ENCODE measurements around the gene EZR.

EZR gene

DNA sequence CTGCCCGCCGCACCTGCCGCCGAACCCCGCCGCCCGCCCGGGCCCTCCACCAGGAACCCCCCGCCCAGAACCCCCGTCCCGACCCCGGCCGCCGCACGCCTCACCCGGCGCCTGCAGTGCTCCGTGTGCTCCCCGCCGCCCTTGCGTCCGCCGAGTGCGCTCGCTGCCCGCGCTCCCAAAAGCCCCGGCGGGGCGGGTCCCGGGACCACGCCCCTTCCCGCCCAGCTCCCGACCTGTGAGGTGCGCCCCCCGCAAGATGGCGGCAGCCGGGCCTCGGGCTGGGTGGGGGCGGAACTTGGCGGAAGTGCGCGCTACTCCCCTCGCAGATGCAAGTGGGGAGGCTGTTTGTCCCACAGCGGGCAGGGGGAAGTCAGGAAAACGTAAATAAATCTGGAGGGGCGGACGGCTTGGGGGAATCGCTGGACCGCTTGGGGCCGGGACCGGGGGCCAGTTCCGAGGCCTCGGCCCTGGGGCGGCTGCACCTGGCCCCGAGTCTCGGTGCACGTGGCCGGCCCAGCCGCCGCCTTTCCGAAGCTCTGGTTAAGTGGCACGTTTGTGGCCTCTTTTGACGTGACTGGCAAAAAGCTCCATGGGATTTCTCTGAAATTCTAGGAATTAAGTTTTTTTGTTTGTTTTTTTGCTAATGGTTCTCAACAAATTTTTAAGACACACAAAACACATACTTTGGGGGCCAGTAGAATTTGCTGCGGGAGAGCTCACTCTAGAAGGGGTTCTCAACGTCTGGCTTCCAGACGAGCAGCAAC, at the start of gene EZR:
TSS of gene EZR (minus strand) at position 156 of the 764 bp plus-strand sequence. CDS start 1,275 bp downstream, outside the sequence.
- peak; percentile 59 to 72 for DNase-seq (ENCODE audit: low read depth in 2 of 2, low spot score in 1 of 2)

- DNase-seq (ENCODE audit: low read depth in 2 of 2, low spot score in 1 of 2): no peak
Measured at GRCh38 chr6:158868122-158868480, 48.9 kb upstream of the EZR start.

- DNase-seq (ENCODE audit: low read depth in 2 of 2, low spot score in 1 of 2): no peak
Measured at GRCh38 chr6:158867381-158868121, 48.4 kb upstream of the EZR start.

DNA sequence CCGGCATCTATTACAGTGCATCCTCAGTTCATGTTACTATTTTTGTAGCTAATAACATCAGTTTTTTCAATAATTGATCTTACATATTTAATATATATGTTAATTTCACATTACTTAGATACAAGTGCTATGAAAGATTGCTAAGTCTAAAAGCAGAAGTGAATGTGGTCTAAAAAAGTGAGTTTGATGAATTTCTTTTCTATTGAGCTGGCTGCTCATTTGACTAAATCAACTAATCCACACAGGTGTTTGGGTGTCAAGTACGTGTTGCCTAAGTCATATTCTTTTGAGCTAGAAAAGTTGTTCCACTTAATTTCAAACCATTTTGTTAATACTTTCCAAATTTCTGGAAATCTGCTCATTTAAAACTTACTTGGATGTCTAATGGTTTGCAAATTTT, 46.6 kb upstream of the EZR start:
- no peak for DNase-seq (ENCODE audit: low read depth in 2 of 2, low spot score in 1 of 2)

DNA sequence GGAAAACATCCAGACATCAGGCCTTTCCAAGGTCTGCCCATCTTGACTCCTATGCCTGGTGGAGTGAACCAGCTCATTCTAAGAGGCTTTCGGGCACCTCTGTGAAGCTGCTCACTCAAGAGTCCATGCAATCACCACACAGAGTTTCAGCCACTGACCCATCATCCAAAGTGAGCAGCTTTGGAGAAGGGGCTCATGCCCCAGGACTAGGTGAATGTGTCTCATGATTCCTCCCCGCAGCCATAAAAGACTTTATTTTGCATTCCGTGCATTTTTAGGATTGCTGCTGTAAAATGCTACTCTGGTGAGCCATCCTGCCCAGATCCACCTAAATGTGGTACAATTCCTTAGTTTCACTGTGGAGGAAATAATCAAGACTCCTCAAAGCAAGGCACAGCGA, 44.5 kb upstream of the EZR start:
- no peak for DNase-seq (ENCODE audit: low read depth in 2 of 2, low spot score in 1 of 2)

DNA sequence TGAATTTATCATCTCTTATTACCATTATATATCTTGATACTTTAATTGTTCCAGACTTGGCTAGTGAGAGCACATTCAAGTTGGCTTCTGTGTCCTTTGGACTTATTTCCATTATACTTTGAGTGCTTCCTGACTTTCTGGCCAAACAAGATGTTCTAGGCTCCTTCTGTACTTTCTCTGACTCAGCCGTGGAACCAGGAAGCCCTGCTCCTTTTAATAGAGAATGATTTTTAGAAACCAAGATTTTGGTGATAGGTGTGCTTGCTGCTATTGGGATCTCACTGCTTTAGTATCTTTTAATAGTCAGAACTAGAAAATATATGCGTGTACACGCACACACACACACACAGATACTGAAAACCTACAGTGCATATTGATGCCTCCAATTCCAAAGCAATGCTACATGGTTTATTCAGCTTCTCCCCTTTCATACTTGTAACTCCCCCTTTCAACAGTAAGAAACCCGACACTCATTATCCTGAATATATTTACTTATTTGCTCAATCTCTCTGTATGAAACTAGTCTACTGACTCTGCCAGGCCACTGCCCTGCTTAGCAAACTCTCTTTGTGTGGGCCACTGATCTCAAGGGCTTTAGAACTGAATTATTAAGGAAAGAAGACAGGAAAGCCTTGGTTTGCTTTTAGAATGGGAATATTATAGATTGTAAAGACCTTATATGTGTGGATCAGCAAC, 42.7 kb upstream of the EZR start:
- no peak for DNase-seq (ENCODE audit: low read depth in 2 of 2, low spot score in 1 of 2)

DNA sequence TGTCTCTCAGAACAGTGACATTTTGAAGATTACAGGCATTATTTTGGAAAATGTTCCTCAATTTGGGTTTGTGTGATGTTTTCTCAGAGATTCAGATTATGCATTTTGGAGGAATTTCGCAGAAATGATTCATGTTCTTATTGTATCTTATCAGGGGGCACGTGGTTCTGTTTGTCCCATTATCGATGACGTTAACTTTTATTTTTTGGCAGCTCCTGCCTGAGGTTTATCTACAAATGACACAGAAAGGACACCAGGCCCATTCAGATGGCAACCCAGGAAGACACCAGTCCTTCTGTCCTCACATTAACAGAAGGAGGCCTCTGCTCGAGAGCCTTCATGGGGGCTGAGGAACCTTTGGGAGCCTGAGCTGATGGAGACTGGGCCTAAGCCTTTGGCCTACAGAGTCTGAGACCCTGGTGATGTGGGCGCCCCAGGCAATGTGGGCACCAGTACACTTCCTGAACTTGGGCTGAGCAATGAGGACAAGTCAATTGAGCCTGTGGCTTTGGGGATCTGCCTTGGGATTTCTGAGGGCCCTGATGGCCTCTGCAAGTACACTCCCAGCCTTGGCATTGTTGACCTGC, 41.2 kb upstream of the EZR start:
- no peak for DNase-seq (ENCODE audit: low read depth in 2 of 2, low spot score in 1 of 2)

DNA sequence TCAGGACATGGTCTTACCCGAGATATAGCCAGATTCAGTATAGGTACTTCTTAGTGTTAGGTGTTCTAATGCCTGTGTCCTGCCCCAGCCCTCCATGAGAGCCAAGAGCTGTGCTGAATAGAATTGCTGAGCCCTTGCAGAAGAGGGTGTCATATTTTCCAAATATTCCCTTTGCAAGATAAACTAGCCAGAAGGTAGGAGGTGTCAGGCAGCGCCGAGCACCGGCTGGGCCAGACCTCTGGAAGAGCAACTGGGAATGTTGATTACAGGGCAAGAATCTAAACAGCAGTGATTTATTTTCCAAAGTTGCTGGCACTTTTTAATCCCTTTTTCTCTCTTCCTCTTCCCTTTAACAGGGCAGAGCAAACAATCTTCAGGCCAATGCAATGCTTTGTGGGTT, 37.1 kb upstream of the EZR start:
- no peak for DNase-seq (ENCODE audit: low read depth in 2 of 2, low spot score in 1 of 2)

DNA sequence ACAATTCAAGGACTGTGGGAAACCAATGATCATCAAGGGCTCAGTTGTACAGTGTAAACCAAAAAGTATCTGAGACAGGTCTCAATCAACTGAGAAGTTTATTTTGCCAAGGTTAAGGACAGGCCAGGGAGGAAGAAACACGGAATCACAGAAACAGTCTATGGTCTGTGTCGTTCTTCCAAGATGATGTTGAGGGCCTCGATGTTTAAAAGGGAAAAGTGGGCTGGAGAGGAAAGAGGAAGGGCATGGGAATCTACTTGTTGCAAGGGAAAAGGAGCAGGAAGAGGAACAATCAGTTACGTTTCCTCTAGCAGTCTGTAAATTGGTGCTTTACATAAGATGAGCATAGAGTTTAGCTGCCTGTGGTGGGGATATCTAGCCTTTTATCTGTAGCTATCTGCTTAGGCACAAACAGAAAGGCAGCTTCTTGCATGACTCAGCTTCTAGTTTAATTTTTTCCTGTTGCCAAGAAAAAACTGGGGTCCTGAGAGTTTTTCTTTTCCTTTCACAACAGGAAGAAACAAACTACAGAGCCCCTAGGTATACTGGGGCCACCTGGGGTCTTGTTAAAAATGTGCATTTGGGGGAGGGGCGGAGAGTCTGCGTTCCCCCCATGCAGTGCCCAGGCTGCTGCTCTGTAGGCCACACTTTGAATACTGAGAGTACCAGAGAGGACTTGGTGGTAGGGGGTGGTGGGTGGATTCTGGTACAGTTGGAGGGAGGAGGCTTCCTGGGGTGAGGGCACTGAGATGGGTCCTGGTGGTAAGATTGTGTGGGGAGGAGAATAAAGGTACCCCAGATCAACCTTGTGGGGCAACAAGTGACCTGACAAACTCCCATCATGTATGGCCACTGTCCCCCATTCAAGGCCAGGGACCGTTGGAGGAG, 35.3 kb upstream of the EZR start:
- DNase-seq (ENCODE audit: low read depth in 2 of 2, low spot score in 1 of 2): no peak

DNA sequence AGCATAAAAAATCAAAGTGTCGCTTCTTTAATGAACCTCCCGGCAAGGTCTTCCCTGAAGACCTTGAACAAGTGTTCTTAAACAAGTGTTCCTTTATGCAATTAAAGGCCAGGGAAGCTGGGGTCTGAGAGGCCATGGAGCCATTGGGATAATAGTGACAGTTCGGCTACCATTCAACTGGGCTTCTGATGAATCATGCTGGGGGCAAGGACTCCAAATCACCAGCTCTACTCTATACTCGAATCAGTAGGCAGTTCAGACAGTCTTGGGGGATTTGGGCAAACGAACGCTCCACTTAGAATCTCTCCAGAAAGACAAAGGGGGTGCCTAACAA, 34.7 kb upstream of the EZR start:
- DNase-seq (ENCODE audit: low read depth in 2 of 2, low spot score in 1 of 2): no peak

DNA sequence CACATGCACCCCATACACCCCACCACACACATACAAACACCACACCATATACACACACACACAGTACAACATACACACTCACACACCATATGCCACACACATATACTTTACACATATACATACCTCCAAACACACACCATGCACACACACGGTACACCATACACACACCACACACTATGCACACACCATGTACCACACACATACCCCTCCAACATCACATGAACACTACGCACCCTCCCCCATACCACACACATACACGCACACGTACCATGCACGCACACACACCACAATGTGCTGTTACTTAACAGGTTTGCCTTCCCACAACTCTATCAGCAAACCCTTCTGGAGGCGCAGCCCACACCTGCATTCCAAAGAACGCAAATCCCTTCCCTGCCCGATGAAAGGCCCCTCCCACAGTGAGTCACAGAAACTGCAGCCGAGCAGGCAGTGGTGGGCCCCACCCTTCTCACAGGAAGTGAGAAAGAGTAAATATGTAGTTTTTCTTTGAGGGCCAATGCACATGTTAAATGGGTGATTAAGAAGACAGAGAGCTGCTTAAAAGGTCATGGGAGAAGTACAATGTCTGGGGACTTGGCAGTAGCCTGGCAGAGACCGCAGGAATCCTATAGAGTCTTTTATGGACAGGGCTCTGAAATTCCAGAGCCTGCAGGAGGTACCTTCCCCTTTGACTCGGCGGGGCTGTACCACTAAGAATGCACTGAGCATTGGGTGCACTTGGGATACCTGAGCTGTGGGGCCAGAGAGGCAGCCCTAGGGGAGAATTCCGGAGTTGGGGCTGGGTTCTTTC, 34.1 kb upstream of the EZR start:
- peak; percentile 46 to 75 for DNase-seq (ENCODE audit: low read depth in 2 of 2, low spot score in 1 of 2)

- no peak for DNase-seq (ENCODE audit: low read depth in 2 of 2, low spot score in 1 of 2)
Measured at GRCh38 chr6:158852312-158853071, 33.3 kb upstream of the EZR start.

GRCh38 chr6:158850807-158851115, 31.6 kb upstream of the EZR start:
- DNase-seq (ENCODE audit: low read depth in 2 of 2, low spot score in 1 of 2): no peak

DNA sequence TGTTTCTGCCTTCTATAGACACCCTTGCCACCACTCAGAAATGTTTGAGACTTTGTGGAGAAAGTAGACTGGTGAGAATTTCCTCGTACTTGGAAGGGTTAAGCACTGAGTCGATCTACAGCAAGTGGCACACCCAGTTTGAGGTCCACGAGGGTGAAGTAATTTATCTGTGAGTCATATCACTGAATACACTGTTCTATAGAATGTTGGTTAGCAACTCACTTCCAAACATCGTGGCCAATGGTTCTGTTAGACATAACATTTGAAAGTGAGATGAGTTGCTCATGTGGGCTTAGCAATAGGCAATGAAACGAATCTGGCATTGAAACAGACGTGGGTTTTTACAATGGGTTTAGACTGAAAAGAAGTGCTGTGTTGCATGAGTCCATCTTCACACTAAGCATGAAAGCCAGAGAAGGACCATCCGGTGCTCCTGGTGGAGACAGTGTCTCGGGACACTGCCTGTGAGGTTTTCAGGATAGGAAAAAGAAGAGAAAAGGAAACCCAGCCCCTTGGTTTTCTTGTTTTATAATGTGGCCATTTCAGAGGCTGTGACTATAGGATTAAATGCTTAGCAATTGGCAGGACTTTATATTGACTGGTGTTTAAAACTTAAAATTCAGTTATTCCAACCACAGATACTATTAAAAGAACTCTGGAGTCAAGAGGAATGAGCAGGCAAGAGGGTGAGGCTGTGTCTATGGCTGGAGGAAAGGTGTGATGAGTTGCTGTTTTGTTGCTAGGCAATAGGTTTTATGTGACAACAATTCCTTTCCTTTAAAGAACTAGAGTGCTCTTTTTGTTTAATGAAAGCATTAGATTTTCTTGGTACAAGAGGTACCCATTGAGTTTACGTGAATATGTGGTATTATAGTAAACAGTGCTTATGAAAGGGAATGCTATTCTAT, 31.0 kb upstream of the EZR start:
- peak in 1 of 2 donors; percentile 31 for DNase-seq (ENCODE audit: low read depth in 2 of 2, low spot score in 1 of 2)

DNA sequence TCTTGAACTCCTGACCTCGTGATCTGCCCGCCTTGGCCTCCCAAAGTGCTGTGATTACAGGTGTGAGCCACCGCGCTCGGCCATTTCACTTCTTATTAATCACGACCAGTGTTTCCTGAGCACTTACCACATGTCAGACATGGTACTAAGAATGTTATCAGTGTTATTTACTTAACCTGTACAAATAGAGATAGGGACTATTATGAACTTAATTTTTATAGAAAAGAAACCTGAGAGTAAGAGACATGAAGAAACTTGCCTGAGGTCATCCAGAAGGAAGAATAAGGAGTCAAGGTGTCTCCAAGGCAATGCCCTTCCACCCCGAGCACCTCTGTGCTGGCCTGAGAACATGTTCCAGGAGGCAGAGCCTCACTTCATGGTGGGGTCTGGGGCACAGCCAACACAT, 29.3 kb upstream of the EZR start:
- no peak for DNase-seq (ENCODE audit: low read depth in 2 of 2, low spot score in 1 of 2)

DNA sequence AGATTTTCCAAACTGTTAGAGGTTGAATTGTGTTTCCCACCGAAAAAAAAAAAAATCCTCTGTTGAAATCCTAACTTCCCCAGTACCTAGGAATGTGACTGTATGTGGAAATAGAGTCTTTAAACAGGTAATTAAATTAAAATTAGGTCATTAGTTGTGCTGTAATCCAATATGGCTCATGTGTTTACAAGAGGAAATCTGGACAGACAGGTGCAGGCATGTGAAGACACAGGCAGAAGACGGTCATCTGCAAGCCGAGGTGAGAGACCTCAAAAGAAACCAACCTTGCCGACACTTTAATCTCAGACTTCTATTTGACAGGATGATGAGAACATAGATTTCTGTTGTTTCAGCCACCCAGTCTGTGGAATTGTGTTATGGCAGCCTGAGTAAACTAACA, 28.6 kb upstream of the EZR start:
- no peak for DNase-seq (ENCODE audit: low read depth in 2 of 2, low spot score in 1 of 2)

DNA sequence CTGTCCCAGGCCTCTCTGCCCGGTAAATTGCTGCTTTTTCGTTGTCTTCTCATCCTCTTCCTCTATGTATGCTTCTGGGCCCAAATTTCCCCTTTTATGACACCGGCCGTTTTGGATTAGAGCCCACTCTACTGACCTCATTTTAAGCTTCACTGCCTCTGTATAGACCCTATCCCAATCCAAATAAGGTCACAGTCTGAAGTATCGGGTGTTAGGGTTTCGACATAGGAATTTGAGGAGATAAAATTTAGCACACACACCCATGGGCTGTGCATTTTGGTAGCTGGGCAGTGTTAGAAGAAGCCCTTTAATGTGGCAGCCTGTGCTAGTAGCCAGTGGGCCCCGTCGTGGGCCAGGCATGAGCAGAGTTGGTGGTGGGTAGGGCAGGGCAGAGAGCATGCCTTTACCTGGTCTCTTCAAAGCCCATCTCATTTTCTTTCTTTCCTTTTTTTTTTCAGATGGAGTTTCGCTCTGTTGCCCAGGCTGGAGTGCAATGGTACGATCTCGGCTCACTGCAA, 27.9 kb upstream of the EZR start:
- DNase-seq (ENCODE audit: low read depth in 2 of 2, low spot score in 1 of 2): no peak

All from stimulated activated CD8-positive, alpha-beta memory T cell treated with anti-CD3 and anti-CD28 coated beads, Interleukin-4, amount 100 ng/mL, for 1 hour (primary cell).